ENCODE data around the gene OR52B6.

- TF ChIP-seq ISL1 (CRISPR knock-in tag; IDR thresholded peaks at IDR 0.05) (no peak), ESRRG (CRISPR knock-in tag; IDR thresholded peaks at IDR 0.05) (no peak), PATZ1 (CRISPR knock-in tag; IDR thresholded peaks at IDR 0.05; ENCODE audit: borderline replicate concordance) (no peak), ZC3H10 (CRISPR knock-in tag; IDR thresholded peaks at IDR 0.05) (no peak), ZNF565 (CRISPR knock-in tag; conservative IDR thresholded peaks at IDR 0.05; ENCODE audit: low read depth) (no peak), ARNTL (CRISPR knock-in tag; IDR thresholded peaks at IDR 0.05; ENCODE audit: borderline replicate concordance, low read depth) (no peak), ZFP30 (CRISPR knock-in tag; IDR thresholded peaks at IDR 0.05) (no peak), CSRNP3 (CRISPR knock-in tag; IDR thresholded peaks at IDR 0.05) (no peak), CSDC2 (CRISPR knock-in tag; IDR thresholded peaks at IDR 0.05) (no peak), CREB5 (CRISPR knock-in tag; IDR thresholded peaks at IDR 0.05; ENCODE audit: low read depth) (no peak), ZNF70 (CRISPR knock-in tag; IDR thresholded peaks at IDR 0.05) (no peak), PPARA (CRISPR knock-in tag; IDR thresholded peaks at IDR 0.05; ENCODE audit: borderline replicate concordance) (no peak)
These were observed 12.5 kb downstream of the OR52B6 start for GRCh38 chr11:5593146-5593545.
